ENCODE results near the gene INPP5B. TPM values are rescaled to one million over a fixed set of nuclear protein-coding genes. Genes with fewer than 3 reads are reported as not detected.
"Not testable (repeated sequence)": the region's sequence is repeated elsewhere in the genome, so short reads cannot be mapped to it uniquely, and the experiment has no call there.

The INPP5B gene
- total RNA-seq, 1 donor from 2014 or later = 36.5 TPM

- no peak overlapping the region for H3K27ac Mint-ChIP-seq (ENCODE audit: unreplicated experiment)
- no peaks in the 10 kb centered on the region for H3K9me3 Mint-ChIP-seq (ENCODE audit: unreplicated experiment)
- H3K4me3 Mint-ChIP-seq (ENCODE audit: unreplicated experiment) = no peak overlapping the region
- peaks cover 17% of the 10 kb centered on the region for H3K4me1 Mint-ChIP-seq (ENCODE audit: unreplicated experiment)
- H3K27me3 Mint-ChIP-seq (ENCODE audit: unreplicated experiment) = no peaks in the 10 kb centered on the region
- DNase-seq (ENCODE audit: extremely low spot score, unreplicated experiment) = no peak
- H3K36me3 Mint-ChIP-seq (ENCODE audit: unreplicated experiment) = peaks cover 34% of the 10 kb centered on the region
- TF ChIP-seq CTCF (IDR thresholded peaks at IDR 0.05) = no peak
Observed at GRCh38 chr1:37922767-37923550, 23.9 kb downstream of the INPP5B start.

GRCh38 chr1:37919277-37919676 lies 27.6 kb downstream of the INPP5B start:
- Mint-ChIP-seq H3K27ac (ENCODE audit: unreplicated experiment) (no peak overlapping the region), H3K4me1 (ENCODE audit: unreplicated experiment) (peaks cover 2% of the 10 kb centered on the region), H3K36me3 (ENCODE audit: unreplicated experiment) (peaks cover 27% of the 10 kb centered on the region), H3K4me3 (ENCODE audit: unreplicated experiment) (no peak overlapping the region), H3K27me3 (ENCODE audit: unreplicated experiment) (no peaks in the 10 kb centered on the region), H3K9me3 (ENCODE audit: unreplicated experiment) (no peaks in the 10 kb centered on the region)
- TF ChIP-seq CTCF (IDR thresholded peaks at IDR 0.05) = peak; percentile 37
- no peak for DNase-seq (ENCODE audit: extremely low spot score, unreplicated experiment)

GRCh38 chr1:37915476-37916093 lies 31.3 kb downstream of the INPP5B start:
- Mint-ChIP-seq H3K9me3 (ENCODE audit: unreplicated experiment) (no peaks in the 10 kb centered on the region), H3K4me1 (ENCODE audit: unreplicated experiment) (no peaks in the 10 kb centered on the region)
- no peak for TF ChIP-seq CTCF (IDR thresholded peaks at IDR 0.05)

GRCh38 chr1:37914719-37915475 lies 32.0 kb downstream of the INPP5B start:
- no peak for DNase-seq (ENCODE audit: extremely low spot score, unreplicated experiment)
- no peaks in the 10 kb centered on the region for H3K27me3 Mint-ChIP-seq (ENCODE audit: unreplicated experiment)
- peaks cover 13% of the 10 kb centered on the region for H3K36me3 Mint-ChIP-seq (ENCODE audit: unreplicated experiment)
- H3K4me3 Mint-ChIP-seq (ENCODE audit: unreplicated experiment) = no peak overlapping the region
- no peak for TF ChIP-seq CTCF (IDR thresholded peaks at IDR 0.05)
- no peak overlapping the region for H3K27ac Mint-ChIP-seq (ENCODE audit: unreplicated experiment)
- H3K9me3 Mint-ChIP-seq (ENCODE audit: unreplicated experiment) = no peaks in the 10 kb centered on the region
- no peaks in the 10 kb centered on the region for H3K4me1 Mint-ChIP-seq (ENCODE audit: unreplicated experiment)

More at GRCh38 chr1:37915476-37916093, 31.3 kb downstream of the INPP5B start:
- Mint-ChIP-seq H3K27me3 (ENCODE audit: unreplicated experiment) (no peaks in the 10 kb centered on the region), H3K4me3 (ENCODE audit: unreplicated experiment) (no peak overlapping the region), H3K27ac (ENCODE audit: unreplicated experiment) (no peak overlapping the region), H3K36me3 (ENCODE audit: unreplicated experiment) (peaks cover 15% of the 10 kb centered on the region)
- no peak for DNase-seq (ENCODE audit: extremely low spot score, unreplicated experiment)

GRCh38 chr1:37911478-37911877 lies 35.4 kb downstream of the INPP5B start:
- not testable (repeated sequence) for H3K9me3 Mint-ChIP-seq (ENCODE audit: unreplicated experiment); H3K27me3 Mint-ChIP-seq (ENCODE audit: unreplicated experiment); H3K27ac Mint-ChIP-seq (ENCODE audit: unreplicated experiment); H3K4me3 Mint-ChIP-seq (ENCODE audit: unreplicated experiment); DNase-seq (ENCODE audit: extremely low spot score, unreplicated experiment); H3K4me1 Mint-ChIP-seq (ENCODE audit: unreplicated experiment)
- peaks cover 21% of the 10 kb centered on the region for H3K36me3 Mint-ChIP-seq (ENCODE audit: unreplicated experiment)

- not testable (repeated sequence) for H3K4me1 Mint-ChIP-seq (ENCODE audit: unreplicated experiment); DNase-seq (ENCODE audit: extremely low spot score, unreplicated experiment)
Observed at GRCh38 chr1:37910886-37911285, 36.0 kb downstream of the INPP5B start.

GRCh38 chr1:37908531-37908930 lies 38.3 kb downstream of the INPP5B start:
- H3K4me1 Mint-ChIP-seq (ENCODE audit: unreplicated experiment); H3K27me3 Mint-ChIP-seq (ENCODE audit: unreplicated experiment); H3K4me3 Mint-ChIP-seq (ENCODE audit: unreplicated experiment); DNase-seq (ENCODE audit: extremely low spot score, unreplicated experiment); H3K9me3 Mint-ChIP-seq (ENCODE audit: unreplicated experiment); H3K27ac Mint-ChIP-seq (ENCODE audit: unreplicated experiment): not testable (repeated sequence)
- peaks cover 23% of the 10 kb centered on the region for H3K36me3 Mint-ChIP-seq (ENCODE audit: unreplicated experiment)

More at GRCh38 chr1:37910886-37911285, 36.0 kb downstream of the INPP5B start:
- peaks cover 23% of the 10 kb centered on the region for H3K36me3 Mint-ChIP-seq (ENCODE audit: unreplicated experiment)
- H3K27me3 Mint-ChIP-seq (ENCODE audit: unreplicated experiment); H3K4me3 Mint-ChIP-seq (ENCODE audit: unreplicated experiment); H3K27ac Mint-ChIP-seq (ENCODE audit: unreplicated experiment); H3K9me3 Mint-ChIP-seq (ENCODE audit: unreplicated experiment): not testable (repeated sequence)

Data from osteocyte (in vitro differentiated cells).